Hepatocyte (in vitro differentiated cells): ENCODE data around the gene CECR2.

Experiments
- CTCF ChIP-seq: fragments of 200-600 bp; sonication (generic); IDR thresholded peaks from 2 replicates; pipeline ENCODE4 v1.5.1; 2016; ENCODE audit warnings: antibody characterized with exemption, mild to moderate bottlenecking; ENCODE audit not compliant: poor library complexity
- EZH2 ChIP-seq: fragments of 200-600 bp; sonication (generic); IDR thresholded peaks from 2 replicates; pipeline ENCODE4 v1.6.1; 2016; ENCODE audit warnings: antibody characterized with exemption, mild to moderate bottlenecking, borderline replicate concordance
- EZH2phosphoT487 ChIP-seq: fragments of 200-600 bp; sonication (generic); IDR thresholded peaks from one replicate; pipeline ENCODE4 v1.6.1; 2018; ENCODE audit warnings: antibody characterized with exemption, mild to moderate bottlenecking, low read depth, moderate library complexity; ENCODE audit not compliant: unreplicated experiment, severe bottlenecking

- no peak for TF ChIP-seq CTCF
- TF ChIP-seq EZH2phosphoT487: no peak
- TF ChIP-seq EZH2: no peak
Measured at GRCh38 chr22:17379944-17380343, 10.7 kb downstream of the CECR2 start.
